Gastroesophageal sphincter (tissue), 4 donors: ENCODE results near the gene ECHDC3. TPM values are rescaled to one million over a fixed set of nuclear protein-coding genes. Genes with fewer than 3 reads are reported as not detected.

Experiments used
- ATAC-seq: fragments of 150-250 bp; one replicate; pipeline ENCODE4 v1.9.1; 2016; ENCODE audit warnings: mild to moderate bottlenecking, moderate library complexity
- H3K27ac ChIP-seq, 4 donors: fragments of 200-600 bp; sonication (generic) in 3 of 4; 1 replicate in 3 of 4; 2 replicates in 1 of 4; pipeline ENCODE4 v1.5.1; 2016 to 2019
- H3K27me3 ChIP-seq: fragments of 200-600 bp; sonication (generic); one replicate; pipeline ENCODE4 v1.5.1; 2019
- H3K36me3 ChIP-seq, 2 donors: fragments of 200-600 bp; sonication (generic); one replicate each; pipeline ENCODE4 v1.5.1; 2019; ENCODE audit warnings: control low read depth in 1 of 2
- H3K4me1 ChIP-seq, 3 donors: fragments of 200-600 bp; sonication (generic); 1 replicate in 2 of 3; 2 replicates in 1 of 3; pipeline ENCODE4 v1.5.1; 2016 to 2019; ENCODE audit warnings: control low read depth in 2 of 3
- H3K4me3 ChIP-seq, 2 donors: fragments of 200-600 bp; sonication (generic); one replicate each; pipeline ENCODE4 v1.5.1; 2019; ENCODE audit warnings: mild to moderate bottlenecking in 1 of 2, moderate library complexity in 1 of 2
- H3K9me3 ChIP-seq, 3 donors: fragments of 200-600 bp; sonication (generic); one replicate each; pipeline ENCODE4 v1.5.1; 2017 to 2019; ENCODE audit warnings: control low read depth in 2 of 3
- EP300 ChIP-seq: sonication (generic); formaldehyde crosslinking; IDR thresholded peaks from one replicate; pipeline ENCODE4 v1.6.1; 2017; ENCODE audit warnings: antibody characterized with exemption, mild to moderate bottlenecking
- POLR2A ChIP-seq, 2 donors: fragments of 450-650 bp; IDR thresholded peaks; one replicate each; pipeline ENCODE4 v1.6.1; 2017; ENCODE audit warnings: antibody characterized with exemption in 2 of 2, mild to moderate bottlenecking in 2 of 2, moderate library complexity in 1 of 2
- POLR2AphosphoS5 ChIP-seq: sonication (generic); formaldehyde crosslinking; IDR thresholded peaks from one replicate; pipeline ENCODE4 v1.6.1; 2017; ENCODE audit warnings: antibody characterized with exemption
- WGBS, 2 donors: methylation state at CpG; one replicate each; pipeline ENCODE4 v1.1.5; 2018; ENCODE audit warnings: low coverage in 1 of 2; 5-methylcytosine and 5-hydroxymethylcytosine counted together
- total RNA-seq, 4 donors: library from RNA; depleted of rRNA; stranded (reverse); fragments of >200 nt; gene quantifications; one replicate each; pipeline ENCODE4 v1.1.0, GENCODE V29; 2016
- TF ChIP-seq, protein P1 (sequence below), 4 experiments: fragments of 200-600 bp in 2 of 4; fragments of 450-650 bp in 2 of 4; sonication (generic) in 1 of 4; IDR thresholded peaks; one replicate each; pipeline ENCODE4 v1.5.1; 2017 to 2019; ENCODE audit warnings: antibody characterized with exemption in 4 of 4, mild to moderate bottlenecking in 2 of 4, moderate library complexity in 2 of 4

Gene ECHDC3
- total RNA-seq, 4 donors from 2014 or later: 7.3 to 19.3 (median 14.0) TPM

DNA sequence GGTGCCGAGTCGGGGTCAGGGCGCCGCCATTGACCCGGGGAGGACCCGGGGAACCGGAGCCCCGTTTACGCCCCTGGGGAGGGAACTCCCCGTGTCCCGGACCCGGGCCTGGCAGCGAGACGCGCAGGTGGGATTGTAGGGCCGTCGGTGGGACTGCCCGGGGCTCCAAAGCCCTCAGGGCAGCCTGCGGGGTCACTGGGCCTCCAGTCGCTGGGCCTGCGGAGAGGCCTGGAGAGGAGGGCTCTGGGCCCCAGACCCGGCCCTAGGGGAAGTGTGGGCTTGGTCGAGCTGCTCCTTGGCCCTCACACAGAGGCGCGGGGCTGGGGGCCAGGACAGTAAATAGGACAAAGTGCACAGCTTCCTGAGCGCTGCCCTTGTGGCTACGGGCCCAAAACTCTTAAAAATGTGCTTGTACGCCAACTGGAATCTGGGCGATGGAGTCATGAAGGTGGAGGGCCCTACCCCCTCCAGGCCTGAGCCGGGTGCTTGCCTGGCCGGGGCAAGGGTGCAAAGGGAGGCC is 657 bp downstream of the ECHDC3 start:
- no peak for ATAC-seq
- Histone ChIP-seq H3K4me3 (peak overlapping the region; percentile 32 to 67), H3K27ac (peak overlapping the region in 3 of 4 donors; percentile 58 to 71 (median 66)), H3K4me1 (peaks cover 0 to 29% (median 5%) of the 10 kb centered on the region in 3 donors), H3K27me3 (peaks cover 3% of the 10 kb centered on the region), H3K36me3 (no peaks in the 10 kb centered on the region), H3K9me3 (no peaks in the 10 kb centered on the region)
- TF ChIP-seq, protein P1, sequence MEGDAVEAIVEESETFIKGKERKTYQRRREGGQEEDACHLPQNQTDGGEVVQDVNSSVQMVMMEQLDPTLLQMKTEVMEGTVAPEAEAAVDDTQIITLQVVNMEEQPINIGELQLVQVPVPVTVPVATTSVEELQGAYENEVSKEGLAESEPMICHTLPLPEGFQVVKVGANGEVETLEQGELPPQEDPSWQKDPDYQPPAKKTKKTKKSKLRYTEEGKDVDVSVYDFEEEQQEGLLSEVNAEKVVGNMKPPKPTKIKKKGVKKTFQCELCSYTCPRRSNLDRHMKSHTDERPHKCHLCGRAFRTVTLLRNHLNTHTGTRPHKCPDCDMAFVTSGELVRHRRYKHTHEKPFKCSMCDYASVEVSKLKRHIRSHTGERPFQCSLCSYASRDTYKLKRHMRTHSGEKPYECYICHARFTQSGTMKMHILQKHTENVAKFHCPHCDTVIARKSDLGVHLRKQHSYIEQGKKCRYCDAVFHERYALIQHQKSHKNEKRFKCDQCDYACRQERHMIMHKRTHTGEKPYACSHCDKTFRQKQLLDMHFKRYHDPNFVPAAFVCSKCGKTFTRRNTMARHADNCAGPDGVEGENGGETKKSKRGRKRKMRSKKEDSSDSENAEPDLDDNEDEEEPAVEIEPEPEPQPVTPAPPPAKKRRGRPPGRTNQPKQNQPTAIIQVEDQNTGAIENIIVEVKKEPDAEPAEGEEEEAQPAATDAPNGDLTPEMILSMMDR (IDR thresholded peaks at IDR 0.05): no peak
- TF ChIP-seq EP300: no peak
- TF ChIP-seq POLR2AphosphoS5: no peak
- no peak for TF ChIP-seq POLR2A (IDR thresholded peaks at IDR 0.05)
- WGBS, 2 donors: 58% methylated on average over 5 of the region's 31 CpGs; no CpG with 5 or more reads in 1 of the 2 donors

DNA sequence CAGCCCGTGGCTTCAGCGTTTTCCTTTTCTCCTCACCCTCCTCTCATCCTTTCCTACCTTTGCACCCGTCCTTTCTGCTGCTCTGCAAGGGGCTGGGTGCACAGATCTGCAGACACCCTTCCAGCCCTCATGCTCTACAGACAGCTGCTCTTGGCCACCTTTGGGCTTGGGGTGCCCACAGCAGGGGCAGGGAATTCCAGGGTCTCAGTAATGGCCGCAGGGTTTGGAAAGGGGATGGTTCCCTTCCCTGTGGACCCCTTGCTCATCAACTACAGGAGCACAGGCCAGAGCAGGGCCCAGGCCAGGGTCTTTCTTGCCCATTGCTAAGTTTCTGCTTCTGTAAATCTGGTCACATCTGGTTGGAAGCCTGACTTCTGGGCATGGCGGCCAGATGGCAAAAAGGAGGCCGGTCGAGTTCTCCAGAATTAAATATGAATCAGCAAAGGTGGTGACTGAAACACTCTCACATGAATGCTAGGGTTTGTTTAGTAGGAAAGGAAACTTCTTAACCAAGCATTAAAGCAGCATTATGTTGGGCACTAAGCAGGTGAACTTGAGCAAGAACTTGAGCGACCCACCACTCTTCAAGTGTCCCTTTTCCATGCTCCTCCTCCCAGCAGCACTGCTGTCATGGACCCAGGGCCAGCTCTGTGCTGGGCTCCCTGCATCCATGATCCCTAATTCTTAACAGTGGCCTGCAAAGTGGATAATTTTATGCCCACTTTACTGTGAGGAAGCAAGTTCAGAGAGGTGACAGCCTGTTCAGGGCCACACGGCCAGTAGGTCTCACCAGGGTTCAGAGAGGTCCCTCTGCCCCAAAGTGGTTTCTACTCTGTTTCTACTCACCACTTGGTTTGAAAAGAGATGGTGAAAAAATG is 1.5 kb downstream of the ECHDC3 start:
- Histone ChIP-seq H3K9me3 (no peaks in the 10 kb centered on the region), H3K4me1 (peaks cover 0 to 29% (median 5%) of the 10 kb centered on the region in 3 donors), H3K27ac (no peak overlapping the region), H3K27me3 (no peaks in the 10 kb centered on the region), H3K36me3 (peaks cover 0 to 2% of the 10 kb centered on the region in 2 donors), H3K4me3 (peak overlapping the region in 1 of 2 donors; percentile 67)
- no peak for ATAC-seq
- TF ChIP-seq POLR2AphosphoS5 (no peak), POLR2A (IDR thresholded peaks at IDR 0.05) (no peak), EP300 (no peak)
- TF ChIP-seq, protein P1 (IDR thresholded peaks at IDR 0.05): no peak
- WGBS, 2 donors: 46 to 62% methylated on average over 2 to 3 of the region's 9 CpGs

DNA sequence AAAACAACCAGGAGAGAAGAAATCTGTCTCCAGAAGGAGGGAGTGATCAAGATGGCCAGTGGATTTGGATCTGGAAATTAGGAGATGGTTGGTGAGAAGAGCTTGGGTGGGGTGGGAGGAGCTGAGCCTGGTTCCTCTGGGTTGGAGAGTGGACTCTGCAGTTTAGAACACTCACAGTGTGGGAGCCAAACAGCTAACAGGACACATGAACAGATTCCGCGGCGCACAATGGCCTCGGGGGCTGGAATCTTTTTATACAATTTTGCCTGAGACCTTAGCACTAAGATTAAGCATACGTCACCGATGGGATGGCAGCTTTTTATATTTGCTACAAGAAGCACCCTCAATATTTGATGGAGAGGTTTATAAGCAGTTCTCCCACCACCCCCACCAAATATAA is 2.9 kb downstream of the ECHDC3 start:
- H3K36me3 ChIP-seq: peaks cover 0 to 14% of the 10 kb centered on the region in 2 donors
- no peak overlapping the region for H3K4me3 ChIP-seq
- no peak for TF ChIP-seq POLR2A (IDR thresholded peaks at IDR 0.05)
- no peak for TF ChIP-seq EP300
- TF ChIP-seq POLR2AphosphoS5: no peak
- TF ChIP-seq, protein P1 (IDR thresholded peaks at IDR 0.05): no peak
- H3K4me1 ChIP-seq: peaks cover 0 to 29% (median 5%) of the 10 kb centered on the region in 3 donors
- no peaks in the 10 kb centered on the region for H3K9me3 ChIP-seq
- no peaks in the 10 kb centered on the region for H3K27me3 ChIP-seq
- 80 to 100% methylated on average over 3 to 6 of the region's 6 CpGs for WGBS, 2 donors
- no peak overlapping the region for H3K27ac ChIP-seq
- ATAC-seq: no peak

DNA sequence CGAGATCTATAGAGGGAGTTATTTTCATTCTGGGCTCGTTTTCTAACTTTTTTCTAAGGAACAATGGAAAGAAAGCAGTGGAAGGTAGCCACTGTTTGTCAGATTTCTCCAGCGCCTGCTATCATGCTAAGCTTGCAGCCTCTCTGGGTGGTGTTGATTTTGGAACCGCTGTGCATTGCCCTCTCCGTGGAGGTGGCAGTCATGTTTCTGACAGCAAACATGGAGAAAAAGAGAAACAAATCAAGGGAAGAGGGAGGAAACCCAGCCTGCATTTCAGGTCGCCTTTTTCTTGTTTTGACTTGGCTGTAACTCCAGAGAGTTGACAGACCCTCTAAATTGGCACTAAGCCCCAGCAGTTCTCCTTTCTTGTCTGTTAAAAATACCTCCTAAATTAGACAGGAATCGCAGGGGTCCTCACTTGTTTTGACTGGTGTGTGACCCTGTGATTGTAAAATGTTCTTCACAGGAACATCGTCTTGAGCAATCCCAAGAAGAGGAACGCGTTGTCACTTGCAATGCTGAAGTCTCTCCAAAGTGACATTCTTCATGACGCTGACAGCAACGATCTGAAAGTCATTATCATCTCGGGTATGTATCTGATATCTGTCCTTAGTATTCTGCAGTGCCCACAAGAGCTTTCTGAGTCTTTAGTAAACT is 4.8 kb downstream of the ECHDC3 start:
- Histone ChIP-seq H3K36me3 (peaks cover 0 to 32% of the 10 kb centered on the region in 2 donors), H3K4me1 (peaks cover 0 to 23% (median 0%) of the 10 kb centered on the region in 3 donors), H3K27me3 (no peaks in the 10 kb centered on the region), H3K4me3 (no peak overlapping the region), H3K9me3 (no peaks in the 10 kb centered on the region), H3K27ac (peak overlapping the region in 1 of 4 donors; percentile 47)
- TF ChIP-seq POLR2A (IDR thresholded peaks at IDR 0.05) (no peak), EP300 (no peak), POLR2AphosphoS5 (no peak)
- TF ChIP-seq, protein P1 (IDR thresholded peaks at IDR 0.05): no peak
- WGBS, 2 donors: 32 to 33% methylated on average over 6 to 11 of the region's 13 CpGs
- ATAC-seq: peak; percentile 6
